Fibroblast of skin of left biceps (primary cell): ENCODE measurements around the gene LCN9.
"Not testable (repeated sequence)": the region's sequence is repeated elsewhere in the genome, so short reads cannot be mapped to it uniquely, and the experiment has no call there.

Source experiments
- DNase-seq, 2 experiments: peaks; one replicate each; pipeline ENCODE4 v3.0.0-alpha.2; 2013; ENCODE audit warnings: low read depth in 2 of 2

LCN9 gene

DNA sequence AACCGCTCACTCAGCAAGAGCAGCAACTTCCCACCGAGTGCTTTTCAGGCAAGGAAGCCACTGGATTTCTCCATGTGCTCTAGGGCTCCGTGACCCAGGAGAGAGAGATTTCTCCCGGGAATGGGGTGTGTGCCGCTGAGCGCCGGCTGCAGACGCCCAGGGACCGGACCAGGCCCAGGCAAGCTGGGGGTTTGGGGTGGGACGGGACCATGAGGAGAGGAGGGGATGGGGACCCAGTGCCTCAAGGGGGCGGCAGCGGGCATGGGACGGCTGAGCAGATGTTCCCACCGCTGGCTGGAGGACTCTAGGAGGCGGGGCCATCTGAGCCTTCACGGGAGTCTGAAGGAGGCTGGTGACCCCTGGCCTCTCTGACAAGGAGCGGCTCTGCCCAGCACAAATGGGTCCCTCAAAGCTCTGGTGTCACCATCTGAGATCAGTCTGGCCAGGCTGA is 8.5 kb downstream of the LCN9 start:
- DNase-seq: no peak

DNA sequence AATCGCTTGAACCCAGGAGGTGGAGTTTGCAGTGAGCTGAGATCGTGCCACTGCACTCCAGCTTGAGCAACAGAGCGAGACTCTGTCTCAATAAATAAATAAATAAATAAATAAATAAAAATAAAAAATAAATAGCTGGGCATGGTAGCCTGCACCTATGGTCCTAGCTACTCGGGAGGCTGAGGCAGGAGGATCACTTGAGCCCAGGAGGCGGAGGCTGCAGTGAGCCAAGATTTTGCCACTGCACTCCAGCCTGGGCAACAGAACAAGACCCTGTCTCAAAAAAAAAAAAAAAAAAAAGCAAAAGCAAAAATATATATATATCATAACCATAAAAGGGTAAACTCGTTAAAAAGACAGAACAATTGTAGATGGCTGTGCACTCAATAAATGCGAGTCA is 9.7 kb downstream of the LCN9 start:
- DNase-seq: not testable (repeated sequence)

DNA sequence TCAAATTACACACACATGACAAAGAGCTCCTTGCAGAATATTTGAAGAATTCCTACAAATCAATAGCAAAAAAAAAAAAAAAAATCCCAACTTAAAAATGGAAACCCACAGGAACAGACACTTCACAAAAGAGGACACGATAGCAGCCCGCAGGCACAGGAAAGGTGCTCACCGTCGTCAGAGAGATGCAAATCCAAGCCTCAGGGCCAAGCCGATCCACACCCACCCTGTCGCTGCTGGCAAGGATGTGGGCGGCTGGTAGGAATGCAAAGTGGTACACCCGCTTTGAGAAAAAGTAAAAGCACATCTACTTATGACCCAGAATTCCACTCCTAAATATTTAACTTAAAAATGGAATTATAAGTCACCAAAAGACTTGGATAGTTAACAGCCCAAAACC is 10.8 kb downstream of the LCN9 start:
- no peak for DNase-seq

DNA sequence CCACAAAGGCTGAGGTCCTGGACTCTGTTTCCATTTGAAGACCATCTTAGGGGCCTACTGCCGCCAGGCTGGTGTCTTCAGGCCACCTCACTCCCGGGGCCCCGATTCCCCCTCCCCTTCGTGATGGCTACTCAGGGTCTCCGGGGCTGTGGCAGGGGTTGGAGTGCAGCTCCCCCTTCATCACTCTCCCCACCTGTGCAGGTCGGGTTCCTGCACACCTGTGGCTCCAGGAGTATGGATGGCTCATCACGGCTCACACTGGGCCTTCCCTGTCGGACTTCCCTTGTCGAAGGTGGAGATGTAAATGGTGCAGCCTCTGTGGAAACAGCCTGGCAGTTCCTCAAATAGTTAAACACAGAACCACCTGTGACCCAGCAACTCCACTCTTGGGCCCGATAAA is 11.9 kb downstream of the LCN9 start:
- no peak for DNase-seq

DNA sequence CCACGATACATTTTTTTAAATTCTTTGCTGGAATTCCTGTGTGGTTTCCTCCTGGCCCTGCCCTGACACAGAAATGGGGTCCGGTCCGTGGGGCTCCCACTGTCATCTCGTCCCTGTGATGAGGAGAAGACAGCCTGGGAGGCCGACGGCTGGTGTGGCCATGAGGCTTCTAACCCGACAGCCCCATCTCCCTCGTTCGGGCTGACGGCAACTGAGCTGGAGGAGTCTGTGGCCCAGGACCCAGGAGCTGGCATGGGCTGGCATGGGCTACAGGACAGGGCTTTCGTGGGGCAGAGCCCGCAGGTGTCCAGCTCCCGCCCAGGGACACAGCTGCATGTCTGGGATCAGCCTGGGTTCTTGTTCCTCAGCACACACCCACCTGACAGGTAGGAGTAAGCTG is 13.8 kb downstream of the LCN9 start:
- no peak for DNase-seq

DNA sequence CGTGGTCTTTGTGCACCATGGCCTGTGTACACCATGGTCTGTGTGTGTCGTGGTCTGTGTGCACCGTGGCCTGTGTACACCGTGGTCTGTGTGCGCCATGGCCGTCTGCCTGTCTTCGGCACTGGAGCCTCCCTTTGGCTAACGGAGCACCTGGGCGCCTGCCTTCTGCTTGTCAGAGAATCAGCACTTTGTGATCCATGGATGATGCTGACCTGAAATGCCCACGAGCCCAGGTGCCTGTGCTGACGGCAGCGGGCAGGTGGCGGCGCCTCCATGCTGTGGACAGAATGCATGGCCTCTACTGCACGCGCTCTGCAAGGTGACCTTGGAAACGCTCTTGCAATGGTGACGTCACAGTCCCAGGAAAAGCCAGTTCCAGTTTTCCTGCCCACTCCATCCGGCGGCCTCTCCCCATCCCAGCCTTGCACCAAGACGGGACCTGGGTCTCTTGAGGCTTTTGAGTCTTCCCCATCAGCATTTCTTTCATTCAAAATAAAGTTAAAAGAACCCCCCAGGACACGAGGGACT is 14.6 kb downstream of the LCN9 start:
- no peak for DNase-seq

DNA sequence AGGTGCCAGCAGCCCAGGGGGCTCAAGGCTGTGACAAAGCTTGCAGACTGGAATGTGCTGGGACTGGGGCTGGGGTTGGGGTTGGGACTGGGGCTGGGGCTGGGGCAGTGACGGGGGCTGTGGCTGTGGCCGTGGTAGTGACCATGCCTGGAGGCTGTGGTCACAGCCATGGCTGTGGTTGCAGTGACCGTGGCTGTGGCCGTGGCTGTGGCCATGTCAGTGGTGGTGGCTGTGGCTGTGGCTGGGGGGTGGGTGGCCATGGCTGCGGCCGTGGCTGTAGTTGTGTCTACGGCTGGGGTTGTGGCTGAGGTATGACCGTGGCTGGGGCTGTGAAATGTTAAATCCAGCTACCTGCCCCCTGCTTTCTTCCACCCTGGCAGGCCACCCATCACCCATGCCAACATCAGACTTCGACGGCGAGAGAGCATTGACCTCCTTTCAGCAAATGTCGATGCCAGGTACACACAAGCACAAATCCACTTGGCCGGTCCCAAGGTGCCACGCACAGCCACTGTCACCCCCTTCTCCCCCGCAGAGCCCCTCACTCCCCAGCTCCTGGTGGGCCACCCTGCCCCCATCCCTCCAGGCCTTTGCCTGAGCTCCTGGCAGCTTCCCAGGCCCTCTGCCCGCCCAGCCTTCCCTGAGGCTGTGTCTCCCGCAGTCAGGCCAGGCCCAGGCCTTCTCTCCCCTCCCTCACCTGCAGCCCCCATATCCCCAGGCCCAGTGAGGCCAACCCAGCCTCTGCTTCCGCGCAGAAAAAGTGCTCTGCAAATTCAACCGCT is 15.3 kb downstream of the LCN9 start:
- DNase-seq: no peak

DNA sequence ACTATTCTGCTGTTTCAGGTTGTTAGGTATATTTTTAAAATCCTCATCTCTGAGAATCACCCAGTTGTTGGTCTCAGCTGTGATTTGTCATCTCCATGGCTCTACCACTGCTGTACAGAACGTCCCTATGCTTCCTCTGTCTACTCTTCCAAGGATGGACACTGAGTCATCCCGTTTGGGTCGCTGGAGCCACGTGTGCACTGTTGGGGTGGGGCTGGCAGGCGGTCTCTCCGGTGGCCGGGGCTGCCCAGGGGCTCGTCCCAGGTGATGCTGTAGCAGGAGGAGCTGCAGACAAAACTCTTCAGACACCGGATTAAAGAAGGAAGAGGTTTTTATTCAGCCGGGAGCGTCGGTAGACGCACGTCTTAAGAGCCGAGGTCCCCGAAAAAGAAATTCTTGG is 16.9 kb downstream of the LCN9 start:
- DNase-seq: no peak

DNA sequence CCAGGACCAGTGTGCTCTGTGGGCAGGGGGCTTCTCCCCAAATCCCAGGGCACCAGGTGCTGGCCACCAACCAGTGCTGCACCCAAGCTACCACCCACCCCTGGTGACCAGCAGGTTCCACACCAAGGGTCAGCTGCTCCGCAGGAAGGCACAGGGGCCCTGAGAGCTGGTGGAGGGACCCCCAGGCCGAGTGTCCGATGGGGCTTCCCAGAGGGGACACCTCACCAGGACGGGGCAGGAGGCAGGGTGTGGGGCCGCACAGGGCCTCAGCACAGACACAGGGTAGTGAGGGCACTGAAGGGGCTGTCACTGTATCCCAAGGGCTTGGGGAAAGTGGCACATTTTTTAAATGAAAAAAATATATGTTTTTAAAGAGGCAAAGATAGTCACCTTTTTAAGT is 18.1 kb downstream of the LCN9 start:
- DNase-seq: no peak

DNA sequence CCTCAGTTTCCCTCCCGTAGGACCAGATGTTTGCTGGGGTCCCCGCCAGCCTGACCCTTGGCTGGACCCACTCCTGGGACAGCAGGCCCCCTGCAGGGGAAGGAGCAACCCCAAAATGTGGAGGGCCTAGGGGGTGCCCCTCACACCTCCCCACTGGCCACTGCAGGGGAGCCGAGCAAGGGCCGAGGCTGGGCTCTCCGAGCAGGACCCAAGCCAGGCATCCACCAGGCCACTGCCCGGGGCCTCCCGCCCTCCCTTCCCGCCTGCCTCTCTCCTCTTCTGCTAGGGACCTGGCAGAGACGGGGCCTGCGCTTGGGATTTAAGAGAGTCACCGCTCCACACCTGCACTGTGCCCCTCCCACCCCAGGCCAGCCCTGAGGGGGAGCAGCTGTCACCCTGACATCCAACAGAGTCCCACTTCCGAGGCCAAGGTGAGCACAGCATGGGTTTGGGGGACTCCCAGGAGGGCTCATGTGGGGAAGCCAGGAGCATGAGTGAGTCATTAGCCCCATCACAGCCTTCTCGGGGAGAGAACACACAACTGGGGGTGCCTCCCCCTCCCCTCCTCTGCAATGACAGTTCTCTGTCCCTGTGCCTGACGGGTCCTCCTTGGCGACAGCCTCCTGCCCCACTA is 20.4 kb downstream of the LCN9 start:
- DNase-seq: no peak

DNA sequence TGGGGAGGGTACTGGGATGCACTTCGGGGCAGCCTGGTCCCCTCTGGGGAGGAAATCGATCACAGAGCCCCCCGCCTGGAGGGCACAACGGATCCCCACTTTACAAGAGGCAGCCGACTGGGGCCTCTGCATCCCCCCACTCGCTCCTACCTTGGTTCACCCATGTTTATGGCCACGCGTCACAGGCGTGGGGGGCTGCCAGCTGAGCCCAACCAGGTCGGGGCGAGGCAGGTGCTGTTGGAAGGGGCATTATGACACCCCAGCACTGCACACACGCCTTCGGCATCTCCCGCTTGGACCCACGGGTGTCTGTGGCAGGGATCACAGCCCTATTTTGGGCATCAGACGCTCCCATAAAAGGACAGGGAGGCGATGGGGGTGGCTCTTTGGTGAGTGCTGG is 21.6 kb downstream of the LCN9 start:
- no peak for DNase-seq

DNA sequence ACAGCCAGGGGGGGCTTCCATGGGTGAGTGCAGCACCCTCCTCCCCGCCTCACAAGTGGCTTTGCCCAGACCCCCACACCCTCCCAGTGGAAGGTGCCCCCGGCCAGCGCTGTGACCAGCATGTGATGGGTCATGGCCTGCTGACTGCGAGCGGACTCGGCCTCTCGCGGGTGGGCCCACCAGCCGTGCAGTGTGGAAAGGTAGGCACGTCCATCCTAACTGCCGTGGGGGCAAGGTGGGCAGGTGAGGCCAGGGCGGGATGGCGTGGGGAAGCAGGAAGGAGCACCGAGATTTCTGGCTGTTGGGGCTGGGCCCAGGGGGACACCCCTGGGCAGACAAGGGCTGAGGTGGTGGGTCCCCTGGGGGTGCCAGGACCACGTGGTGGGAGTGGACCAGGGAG is 24.1 kb downstream of the LCN9 start:
- DNase-seq: no peak

DNA sequence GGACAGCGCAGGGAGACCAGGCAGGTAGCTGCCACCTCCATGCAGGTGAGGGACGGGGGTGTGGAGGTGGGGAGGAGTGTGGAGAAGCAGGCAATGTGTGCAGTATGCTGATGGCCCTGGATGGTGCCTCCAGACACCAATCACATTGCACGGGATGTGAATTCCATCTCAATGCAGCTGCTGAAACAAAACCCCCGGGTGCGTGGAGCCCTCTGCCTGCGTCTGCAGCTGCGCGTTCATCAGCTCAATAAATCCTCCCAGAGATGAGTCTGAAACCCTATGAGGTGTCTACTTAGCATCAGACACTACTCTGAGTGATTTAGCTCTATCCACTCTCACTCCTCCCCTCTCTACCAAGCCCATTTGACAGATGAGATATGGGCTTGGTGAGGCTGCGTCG is 25.9 kb downstream of the LCN9 start:
- no peak for DNase-seq

DNA sequence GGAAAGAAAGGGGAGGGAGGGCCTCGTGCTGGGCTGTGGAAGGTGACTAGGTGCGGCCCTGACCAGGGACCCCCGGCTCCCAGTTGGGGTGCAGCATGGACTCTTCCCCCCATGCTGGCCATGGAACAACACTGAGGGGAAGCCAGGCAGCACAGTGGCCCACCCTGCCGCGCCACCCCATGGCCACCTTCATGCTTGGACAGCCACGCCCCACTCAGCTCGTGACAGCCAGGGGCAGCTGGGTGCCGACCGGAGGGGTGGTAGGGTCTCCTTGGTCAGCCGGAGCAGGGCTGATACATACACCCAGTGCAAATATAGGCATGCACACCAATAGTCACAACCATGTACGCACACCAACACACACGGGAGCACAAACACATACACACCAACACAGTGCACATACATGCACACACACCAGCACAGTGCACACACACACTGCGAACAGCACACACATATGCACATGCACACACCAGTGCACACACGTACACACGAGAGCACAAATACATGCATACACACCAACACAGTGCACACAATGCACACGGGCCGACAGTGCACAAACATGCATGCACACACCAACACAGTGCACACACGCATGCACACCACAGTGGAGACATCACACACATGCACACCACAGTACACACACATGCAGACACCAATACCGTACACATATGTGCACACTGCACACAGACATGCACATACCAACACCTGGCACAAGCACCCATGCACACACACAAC is 27.9 kb downstream of the LCN9 start:
- DNase-seq: no peak

DNA sequence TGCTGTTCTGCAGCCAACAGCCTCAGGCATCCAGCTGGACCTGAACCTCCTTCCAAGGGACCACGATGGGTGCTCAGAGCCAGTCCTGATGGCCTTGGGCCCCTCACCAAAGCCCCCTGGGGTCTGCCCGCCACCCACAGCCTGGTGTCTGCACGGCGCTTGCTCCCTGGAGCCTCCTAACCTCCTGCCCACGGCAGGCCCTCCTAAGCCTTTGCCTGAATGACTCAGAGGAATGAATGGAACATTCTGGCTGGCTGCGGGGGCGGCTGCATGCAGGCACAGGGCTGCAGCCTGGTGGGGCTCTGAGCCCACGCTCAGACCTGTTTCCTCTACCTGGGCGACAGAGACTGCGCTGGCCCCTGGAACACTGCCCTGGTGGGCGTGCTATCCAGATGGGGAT is 29.3 kb downstream of the LCN9 start:
- no peak for DNase-seq

DNA sequence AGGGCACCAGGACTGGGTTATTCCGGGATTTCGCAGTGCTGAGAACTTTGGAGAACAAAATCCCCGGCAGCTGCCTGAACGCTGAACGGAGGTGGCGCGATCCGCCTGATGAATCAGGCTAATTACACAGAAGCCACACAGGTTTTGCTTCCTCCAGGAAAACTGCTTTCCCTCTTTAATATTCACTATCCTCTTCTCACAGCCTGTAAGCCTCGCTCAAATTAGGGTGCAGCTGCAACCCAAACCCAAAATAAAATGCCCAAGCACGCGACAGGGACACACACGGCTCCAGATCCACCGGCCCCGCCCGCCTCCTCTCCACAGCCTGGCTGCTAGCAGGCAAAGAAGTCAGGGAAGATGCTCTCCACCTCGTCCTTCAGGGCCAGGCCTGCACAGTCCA is 30.2 kb downstream of the LCN9 start:
- no peak for DNase-seq

DNA sequence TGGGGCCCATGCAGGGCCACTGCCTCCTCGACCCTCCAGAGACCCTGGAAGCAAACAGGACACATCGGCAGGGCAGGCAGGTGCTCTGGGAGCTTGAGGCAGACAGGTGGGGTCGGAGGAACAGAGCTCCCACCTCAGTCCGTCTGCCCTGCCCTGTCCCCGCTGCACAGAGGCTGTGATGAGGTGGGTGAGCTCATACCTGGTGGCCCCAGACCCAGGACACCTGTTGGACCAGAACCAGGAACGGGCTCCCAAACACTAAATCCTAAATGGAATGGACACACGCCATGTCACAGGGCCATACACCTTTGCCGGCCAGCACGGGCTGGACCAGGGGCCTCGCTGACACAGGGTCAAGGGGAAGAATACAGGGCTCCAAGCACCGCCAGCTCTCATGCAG is 30.7 kb downstream of the LCN9 start:
- no peak for DNase-seq

DNA sequence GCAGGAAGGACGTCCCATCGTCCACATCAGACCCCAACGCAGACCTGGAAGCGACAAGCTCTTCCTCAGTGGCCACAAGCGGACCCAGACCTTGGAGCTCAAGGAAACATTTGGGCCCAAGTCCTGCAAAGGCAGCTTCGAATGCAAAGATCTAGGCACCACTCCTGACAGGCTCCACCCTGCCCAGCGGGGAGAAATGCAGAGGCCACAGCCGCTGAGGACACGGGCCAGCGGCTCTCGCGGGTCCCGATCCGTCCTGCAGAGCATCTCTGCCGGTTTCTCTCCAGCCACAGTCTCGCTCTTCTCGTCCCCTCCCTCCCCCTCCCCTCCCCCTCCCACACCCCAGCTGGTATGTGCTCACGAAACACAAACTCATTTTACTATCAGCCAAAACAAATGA is 31.3 kb downstream of the LCN9 start:
- DNase-seq: no peak

DNA sequence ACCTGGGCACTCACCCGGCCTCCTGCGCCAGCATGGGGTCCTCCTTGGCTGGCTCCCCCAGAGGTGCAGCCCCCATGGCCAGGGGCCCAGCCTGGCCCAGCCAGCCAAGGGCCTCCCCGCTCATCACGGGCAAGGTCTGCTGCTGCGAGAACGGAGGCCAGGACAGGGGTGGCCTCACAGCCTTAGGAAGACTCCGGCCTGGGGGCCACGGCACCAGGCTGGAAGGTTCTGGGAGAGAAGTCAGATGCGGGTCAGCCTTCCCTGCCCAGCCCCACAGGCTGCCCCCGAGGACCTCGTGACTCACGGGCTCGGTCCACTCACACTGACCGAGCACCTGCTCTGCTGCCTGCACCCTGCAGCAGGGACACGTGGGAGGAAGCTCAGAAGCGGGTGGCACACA is 31.9 kb downstream of the LCN9 start:
- DNase-seq: no peak

DNA sequence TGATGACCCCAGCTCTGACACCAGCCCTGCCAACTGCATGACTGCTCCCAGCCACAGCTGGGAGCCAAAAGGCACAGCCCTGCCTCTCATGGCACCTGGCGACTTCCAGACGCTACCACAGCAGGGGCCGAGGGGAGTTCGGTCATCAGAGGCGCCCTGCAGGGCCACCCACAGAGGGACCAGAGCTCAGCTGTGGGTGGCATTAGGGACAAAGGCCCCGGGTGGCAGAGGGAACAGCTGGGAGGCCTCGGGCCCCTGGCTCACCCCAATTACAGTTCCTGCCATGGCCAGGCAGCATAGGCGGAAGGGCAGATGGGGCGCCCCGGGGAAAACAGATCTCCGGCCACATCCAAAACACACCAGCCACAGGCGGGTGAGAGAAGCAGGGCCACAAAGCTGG is 32.5 kb downstream of the LCN9 start:
- no peak for DNase-seq

DNA sequence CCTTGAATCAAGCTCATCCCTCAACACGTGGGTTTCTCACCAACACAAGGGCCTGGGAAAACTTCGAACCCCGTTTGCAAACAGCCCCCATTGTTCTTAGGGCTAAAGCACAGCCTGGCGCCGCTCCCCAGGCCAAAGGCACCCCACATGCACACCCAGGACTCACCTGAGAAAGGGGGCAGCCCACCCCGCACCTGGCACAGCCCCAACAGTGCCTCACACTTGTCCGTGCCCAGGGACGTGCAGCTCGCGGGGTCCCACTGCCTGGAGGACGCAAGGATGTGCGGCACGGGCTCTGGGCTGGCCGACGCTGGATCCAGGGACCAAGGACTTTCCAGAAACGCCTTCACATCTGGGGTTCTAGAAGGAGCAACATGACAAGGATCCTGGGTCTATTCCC is 33.3 kb downstream of the LCN9 start:
- DNase-seq: no peak

DNA sequence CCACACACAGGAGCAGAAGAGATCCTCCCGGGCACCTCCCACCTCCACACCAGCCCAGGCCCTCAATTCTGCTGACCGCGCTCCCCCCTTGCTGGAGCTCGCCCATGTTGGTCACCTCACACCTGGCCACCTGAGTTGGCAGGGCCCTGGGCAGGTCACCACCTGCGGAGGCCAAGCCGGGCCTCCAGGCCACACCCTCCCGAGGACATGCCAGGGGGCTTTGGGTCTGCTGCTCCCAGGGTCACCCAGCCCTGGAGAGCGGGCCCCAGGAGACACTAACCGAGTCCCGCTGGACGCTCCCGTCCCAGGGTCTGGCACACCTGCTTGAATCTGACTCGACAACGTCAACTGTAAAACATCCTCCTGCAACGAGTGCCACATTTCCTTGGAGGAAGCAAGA is 34.1 kb downstream of the LCN9 start:
- DNase-seq: no peak

DNA sequence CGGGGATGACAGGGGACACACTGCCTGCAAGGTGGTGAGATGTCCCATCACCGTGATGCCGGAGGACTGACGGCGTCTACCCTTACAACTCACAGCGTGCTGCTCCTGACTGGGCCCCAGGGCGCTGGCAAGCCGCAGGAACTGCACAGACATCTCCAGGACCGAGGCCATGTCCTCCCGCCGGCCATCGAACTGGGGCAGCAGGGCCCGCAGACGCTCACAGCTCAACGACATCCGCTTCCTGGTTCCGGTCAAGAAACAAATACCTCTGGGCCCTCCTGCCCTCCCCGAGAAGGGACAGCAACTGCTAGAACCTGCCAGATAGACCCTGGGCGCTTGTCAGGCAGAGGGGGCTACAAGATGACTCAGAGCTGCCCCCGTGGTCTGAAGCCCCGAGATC is 35.1 kb downstream of the LCN9 start:
- no peak for DNase-seq
